NCI-H146 (cell line): ENCODE measurements around the gene IL32.
"Not testable (repeated sequence)": the region's sequence is repeated elsewhere in the genome, so short reads cannot be mapped to it uniquely, and the experiment has no call there.

Experiments
- DNase-seq: peaks from one replicate; lab custom pipeline; 2025; lab: John Stamatoyannopoulos, UW

The IL32 gene

DNA sequence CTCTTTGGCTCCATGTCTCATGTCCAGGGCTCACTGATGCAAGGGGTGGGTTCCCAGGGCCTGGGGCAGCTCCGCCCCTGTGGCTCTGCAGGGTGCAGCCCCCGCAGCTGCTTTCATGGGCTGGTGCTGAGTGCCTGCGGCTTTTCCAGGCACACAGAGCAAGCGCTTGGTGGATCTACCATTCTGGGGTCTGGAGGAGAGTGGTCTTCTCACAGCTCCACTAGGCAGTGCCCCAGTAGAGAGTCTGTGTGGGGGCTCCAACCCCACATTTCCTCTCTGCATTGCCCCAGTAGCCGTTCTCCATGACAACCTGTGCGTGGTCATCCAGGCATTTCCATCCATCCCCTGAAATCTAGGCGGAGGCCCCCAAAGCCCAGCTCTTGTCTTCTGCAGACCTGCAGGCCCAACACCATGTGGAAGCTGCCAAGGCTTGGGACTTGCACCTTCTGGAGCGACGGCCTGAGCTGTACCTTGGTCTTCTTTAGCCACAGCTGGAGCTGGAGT, 5.2 kb downstream of the IL32 start:
- no peak for DNase-seq

GRCh38 chr16:3071655-3072054, 6.2 kb downstream of the IL32 start:
- no peak for DNase-seq

- not testable (repeated sequence) for DNase-seq
Observed at GRCh38 chr16:3072148-3072547, 6.7 kb downstream of the IL32 start.

GRCh38 chr16:3072576-3073263, 7.3 kb downstream of the IL32 start:
- DNase-seq: not testable (repeated sequence)

DNA sequence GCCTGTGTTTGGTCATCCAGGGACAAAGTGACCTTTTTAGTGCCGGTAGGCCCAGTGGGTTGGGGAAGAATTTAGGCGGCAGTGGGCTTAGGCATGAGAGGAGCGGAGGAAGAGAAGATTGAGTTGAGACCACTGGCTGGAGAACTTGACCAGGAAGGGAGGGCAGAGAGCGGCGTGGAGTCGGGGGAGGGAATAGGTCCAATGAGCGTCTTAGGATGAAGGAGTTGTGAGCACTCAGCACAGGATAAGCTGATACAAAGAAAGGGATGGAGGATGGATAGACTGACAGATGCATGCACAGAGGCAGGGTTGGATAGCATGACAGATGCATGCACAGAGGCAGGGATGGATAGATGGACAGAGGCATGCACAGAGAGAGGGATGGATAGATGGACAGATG, 8.0 kb downstream of the IL32 start:
- no peak for DNase-seq

GRCh38 chr16:3074860-3075522, 9.6 kb downstream of the IL32 start:
- no peak for DNase-seq

DNA sequence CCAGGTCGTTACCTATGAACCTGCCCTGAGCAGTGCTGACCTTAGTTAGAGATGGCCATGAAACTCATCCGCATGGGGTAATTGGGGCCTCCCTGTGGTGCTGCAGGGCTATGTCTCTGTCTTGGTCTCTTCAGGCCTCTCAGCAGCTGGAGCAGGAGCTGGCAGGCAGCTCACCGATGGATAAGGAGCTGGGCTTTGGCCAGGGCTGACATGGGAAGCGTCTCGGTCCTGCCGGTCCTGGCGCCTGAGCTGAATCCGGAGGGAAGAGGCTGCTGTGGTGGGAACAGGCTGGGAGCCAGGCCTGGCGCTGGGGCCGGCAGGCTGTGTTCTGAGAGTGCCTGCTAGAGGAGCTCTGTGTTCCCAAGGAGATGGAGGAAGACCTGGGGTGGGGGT, 10.1 kb downstream of the IL32 start:
- no peak for DNase-seq

- not testable (repeated sequence) for DNase-seq
Observed at GRCh38 chr16:3075946-3076345, 10.5 kb downstream of the IL32 start.

GRCh38 chr16:3076577-3076976, 11.1 kb downstream of the IL32 start:
- DNase-seq: no peak

DNA sequence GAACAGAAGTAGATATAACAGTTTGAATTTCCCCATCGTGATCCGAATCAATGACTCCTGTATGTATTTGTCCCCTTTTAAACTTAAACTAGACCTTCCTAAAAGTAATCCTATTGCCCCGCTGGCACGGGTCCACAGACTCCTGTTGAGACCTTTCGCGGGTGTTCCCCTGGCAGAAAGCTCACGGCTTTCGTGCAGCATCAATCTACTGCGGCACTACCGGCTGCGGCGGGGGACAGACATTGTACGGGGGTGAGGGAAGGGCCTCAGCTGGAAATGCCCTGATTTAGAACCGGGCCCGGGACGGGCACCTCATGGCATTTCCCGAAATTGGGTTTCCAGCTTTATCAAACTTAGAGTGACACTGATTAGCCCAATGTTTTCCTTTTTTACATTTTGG, 14.6 kb downstream of the IL32 start:
- DNase-seq: no peak

GRCh38 chr16:3081957-3082356, 16.5 kb downstream of the IL32 start:
- DNase-seq: not testable (repeated sequence)

DNA sequence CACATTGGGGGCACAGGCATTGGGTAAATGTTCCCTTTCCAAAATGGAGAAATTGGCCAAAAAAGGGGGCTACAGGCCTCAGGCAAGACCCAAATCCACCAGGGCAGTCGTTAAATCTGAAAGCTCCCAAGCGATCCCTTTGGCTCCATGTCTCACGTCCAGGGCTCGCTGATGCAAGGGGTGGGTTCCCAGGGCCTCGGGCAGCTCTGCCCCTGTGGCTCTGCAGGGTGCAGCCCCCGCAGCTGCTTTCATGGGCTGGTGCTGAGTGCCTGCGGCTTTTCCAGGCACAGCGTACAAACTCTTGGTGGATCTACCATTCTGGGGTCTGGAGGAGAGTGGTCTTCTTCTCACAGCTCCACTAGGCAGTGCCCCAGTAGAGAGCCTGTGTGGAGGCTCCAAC, 18.0 kb downstream of the IL32 start:
- DNase-seq: not testable (repeated sequence)

DNA sequence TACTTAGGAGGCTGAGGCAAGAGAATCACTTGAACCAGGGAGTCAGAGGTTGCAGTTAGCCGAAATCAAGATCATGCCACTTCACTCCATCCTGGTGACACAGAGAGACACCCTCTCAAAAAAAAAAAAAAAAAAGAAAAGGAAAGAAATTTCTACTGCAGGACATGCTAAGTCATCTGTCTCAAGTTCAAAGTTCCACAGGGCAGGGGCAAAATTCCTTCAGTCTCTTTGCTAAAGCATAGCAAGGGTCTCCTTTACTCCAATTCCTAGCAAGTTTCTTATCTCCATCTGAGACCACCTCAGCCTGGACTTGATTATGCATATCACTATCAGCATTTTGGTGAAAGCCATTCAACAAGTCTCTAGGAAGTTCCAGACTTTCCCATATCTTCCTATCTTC, 19.1 kb downstream of the IL32 start:
- DNase-seq: no peak

DNA sequence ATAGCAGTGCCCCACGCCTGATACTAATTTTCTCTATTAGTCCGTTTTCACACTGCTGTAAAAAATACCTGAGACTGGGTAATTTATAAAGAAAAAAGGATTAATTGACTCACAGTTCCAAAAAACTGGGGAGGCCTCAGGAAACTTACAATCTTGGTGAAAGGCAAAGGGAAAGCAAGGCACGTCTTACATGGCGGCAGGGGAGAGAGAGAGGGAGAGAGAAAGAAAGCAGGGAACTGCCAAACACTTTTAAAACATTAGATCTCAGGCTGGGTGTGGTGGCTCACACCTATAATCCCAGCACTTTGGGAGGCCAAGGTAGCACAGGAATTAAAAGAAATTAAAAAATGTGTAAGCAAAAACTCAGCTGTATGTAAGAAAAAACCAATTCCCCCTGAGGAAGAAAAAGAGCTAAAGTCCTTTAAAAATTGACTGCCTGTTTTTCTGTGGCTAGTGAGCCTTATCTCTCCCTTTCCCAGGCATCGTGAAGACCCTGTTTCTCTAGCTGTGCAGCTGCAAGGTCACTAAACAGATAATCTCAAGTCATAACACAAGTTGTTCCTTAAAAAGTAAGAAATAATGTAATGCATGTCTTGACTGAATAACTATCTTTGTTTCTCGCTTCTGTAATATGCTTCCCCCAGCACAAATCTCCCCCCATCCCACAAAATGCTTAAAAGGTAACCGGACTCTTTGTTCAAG, 19.7 kb downstream of the IL32 start:
- no peak for DNase-seq

DNA sequence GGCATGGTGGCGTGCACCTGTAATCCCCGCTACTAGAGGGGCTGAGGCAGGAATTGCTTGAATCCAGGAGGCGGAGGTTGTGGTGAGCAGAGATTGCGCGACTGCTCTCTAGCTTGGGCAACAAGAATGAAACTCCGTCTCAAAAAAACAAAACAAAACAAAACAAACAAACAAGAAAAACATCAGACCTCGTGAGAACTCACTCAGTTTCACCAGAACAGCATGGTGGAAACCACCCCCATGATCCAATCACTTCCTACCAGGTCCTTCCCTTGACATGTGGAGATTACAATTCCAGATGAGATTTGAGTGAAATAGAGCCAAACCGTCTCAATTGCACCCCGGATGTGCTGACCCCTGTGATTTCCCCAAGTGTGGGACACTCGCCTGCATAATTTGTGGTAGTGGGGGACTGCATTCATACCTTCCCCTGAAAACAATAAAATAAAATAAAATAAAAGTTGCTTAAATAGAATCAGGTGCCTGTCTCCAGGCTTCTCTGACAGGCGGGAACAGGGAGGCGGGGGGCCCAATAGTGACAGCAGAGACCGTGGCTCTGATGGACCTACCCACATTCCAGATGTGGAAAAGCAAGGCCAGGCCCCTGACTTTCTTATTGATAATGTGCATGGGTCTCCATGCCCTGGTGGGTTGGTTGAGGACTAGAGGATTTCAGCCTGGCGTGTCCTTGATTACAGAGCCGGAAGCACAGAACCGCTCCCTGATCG, 20.6 kb downstream of the IL32 start:
- no peak for DNase-seq

- DNase-seq: no peak
Observed at GRCh38 chr16:3086596-3087242, 21.3 kb downstream of the IL32 start.

DNA sequence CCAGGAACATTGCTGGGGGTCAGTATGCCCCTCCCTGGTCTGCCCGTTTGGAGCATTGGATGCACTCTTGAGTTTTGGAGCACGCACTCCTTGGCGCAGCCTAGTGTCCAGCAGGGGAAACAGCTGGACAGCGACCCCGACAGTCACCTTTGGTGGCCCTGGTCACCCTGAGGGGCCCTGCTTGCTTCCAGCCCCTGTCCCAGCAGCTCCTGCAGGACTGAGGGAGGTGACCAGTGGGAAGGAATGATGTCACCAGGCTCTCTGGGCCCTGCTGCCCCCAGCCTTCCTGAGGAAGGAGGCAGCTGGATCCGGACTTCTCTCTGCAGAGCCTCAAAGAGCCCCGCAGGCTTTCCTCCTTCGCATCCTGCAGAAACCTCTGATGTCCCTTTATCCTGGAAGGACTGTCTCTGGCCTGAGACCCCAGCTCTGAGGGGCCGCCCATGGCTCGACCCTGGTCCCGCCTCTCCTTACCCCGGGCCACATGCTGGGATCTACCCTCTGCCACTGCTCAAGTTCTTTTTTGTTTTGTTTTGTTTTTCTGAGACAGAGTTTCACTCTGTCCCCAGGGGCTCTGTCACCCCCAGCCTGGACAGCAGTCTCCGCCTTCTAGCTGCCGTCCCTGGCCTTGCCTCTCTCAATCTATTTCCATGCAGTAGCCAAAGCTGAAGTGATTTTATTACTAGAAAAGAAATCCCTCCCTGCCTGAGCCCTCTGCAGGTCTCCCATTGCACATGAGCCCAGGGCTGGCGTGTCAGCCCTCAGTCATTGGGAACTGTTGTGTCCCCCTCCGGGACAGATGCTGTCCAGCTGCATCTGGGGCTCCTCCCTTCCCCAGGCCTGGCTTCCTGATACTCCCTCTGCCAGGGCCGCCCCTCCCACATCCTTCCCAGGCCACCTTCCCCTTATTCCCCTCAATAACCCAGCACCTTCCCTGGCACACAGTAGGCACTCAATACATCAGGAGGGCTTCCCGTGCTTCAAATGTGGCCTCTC, 22.1 kb downstream of the IL32 start:
- DNase-seq: no peak

DNA sequence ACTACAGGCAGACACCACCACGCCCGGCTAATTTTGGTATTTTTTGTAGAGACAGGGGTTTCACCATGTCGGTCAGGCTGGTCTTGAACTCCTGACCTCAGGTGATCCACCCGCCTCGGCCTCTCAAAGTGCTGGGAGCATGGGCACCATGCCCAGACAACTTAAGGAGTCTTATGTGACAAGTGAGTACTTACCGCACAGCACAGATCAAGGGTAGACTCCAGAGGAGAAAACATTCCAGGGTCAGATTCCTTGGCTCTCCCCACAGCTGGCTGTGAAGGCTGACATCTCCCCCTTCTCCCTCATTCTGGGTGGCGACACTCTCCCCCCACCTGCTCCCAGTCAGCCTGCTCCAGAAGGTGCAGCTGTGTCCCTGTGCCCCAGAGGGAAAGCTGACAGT, 23.0 kb downstream of the IL32 start:
- no peak for DNase-seq

DNA sequence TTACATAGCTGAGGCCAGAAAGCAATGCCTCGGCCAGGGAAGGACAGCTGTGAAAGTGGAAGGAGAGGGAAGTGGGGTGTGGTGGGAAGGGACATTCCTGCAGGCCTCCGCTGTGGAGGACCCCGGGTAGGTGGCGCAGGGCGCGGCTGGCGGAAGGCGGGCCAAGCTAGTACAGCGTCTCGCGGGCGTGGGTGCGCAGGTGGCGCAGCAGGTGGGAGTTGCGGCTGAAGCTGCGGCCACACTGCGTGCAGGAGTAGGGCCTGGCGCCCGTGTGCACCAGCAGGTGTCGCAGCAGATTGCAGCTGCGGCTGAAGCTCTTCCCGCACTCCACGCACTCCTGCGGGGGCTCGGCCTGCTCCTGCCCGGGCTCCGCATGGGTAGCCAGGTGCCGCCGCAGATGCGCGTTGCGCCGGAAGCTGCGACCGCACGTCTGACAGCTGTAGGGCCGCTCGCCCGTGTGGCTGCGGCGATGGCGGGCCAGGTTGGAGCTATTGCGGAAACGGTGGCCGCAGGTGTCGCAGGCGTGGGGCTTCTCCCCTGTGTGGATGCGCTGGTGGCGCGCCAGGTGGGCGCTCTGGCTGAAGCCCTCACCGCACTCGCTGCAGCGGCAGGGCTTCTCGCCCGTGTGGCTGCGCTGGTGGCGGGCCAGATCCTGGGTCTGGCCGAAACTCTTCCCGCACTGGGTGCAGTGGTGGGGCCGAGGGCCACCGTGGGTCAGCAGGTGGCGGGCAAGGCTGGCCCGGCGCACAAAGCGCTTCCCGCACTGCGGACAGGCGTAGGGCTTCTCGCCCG, 23.7 kb downstream of the IL32 start:
- DNase-seq: no peak
